B cell (primary cell): Measurements from ENCODE around the gene EXT2. TPM values are rescaled to one million over a fixed set of nuclear protein-coding genes. Genes with fewer than 3 reads are reported as not detected.

Experiments
- ATAC-seq: fragments of 200-7000 bp; cut with Tn5 transposase; one replicate; pipeline ENCODE4 v1.10.0; 2021; ENCODE audit warnings: low read depth, mild to moderate bottlenecking, moderate number of reproducible peaks, moderate library complexity
- CTCF ChIA-PET: fragments of 350-600 bp; sonication (Branson Sonifier 250); formaldehyde crosslinking; loops from one replicate; lab custom pipeline; 2021; ENCODE audit warnings: antibody characterized with exemption, inconsistent platforms; lab: Charles Lee
- POLR2A ChIA-PET: fragments of 350-600 bp; sonication (Branson Sonifier 250); formaldehyde crosslinking; loops from one replicate; lab custom pipeline; 2021; ENCODE audit warnings: antibody characterized with exemption; lab: Charles Lee
- DNase-seq: peaks from one replicate; pipeline ENCODE4 v3.0.0; 2013
- H2AFZ ChIP-seq: 2 replicates; pipeline ENCODE4 v1.6.1; 2012; ENCODE audit warnings: mild to moderate bottlenecking, low read depth, low read length; ENCODE audit not compliant: insufficient read depth, poor library complexity, severe bottlenecking
- H3K27ac ChIP-seq, 2 donors: 1 replicate in 1 of 2; 2 replicates in 1 of 2; pipeline ENCODE4 v1.5.1; 2012 to 2013; ENCODE audit warnings: low read length in 2 of 2, mild to moderate bottlenecking in 2 of 2, moderate library complexity in 1 of 2
- H3K27me3 ChIP-seq, 4 experiments: fragments of 200-600 bp in 1 of 4; sonication (generic) in 1 of 4; replicated peaks in 1 of 4; 1 replicate in 2 of 4; 2 replicates in 2 of 4; pipeline versions ENCODE4 v1.6.1 to v1.7.0; 2013 to 2016; ENCODE audit warnings: low read length in 3 of 4, mild to moderate bottlenecking in 2 of 4, mixed read lengths in 1 of 4, moderate library complexity in 1 of 4; ENCODE audit not compliant: insufficient read depth in 4 of 4, control insufficient read depth in 3 of 4; ENCODE audit errors: control extremely low read depth in 1 of 4
- H3K36me3 ChIP-seq, 2 experiments: replicated peaks in 1 of 2; 1 replicate in 1 of 2; 2 replicates in 1 of 2; pipeline versions ENCODE4 v1.6.1 to v1.7.1; 2013; ENCODE audit warnings: low read length in 1 of 2; ENCODE audit not compliant: insufficient read depth in 2 of 2, control insufficient read depth in 1 of 2; ENCODE audit errors: control extremely low read depth in 1 of 2, extremely low read depth in 1 of 2
- H3K4me1 ChIP-seq, 2 donors: fragments of 200-600 bp in 1 of 2; sonication (generic) in 1 of 2; 1 replicate in 1 of 2; 2 replicates in 1 of 2; pipeline versions ENCODE4 v1.5.1 to v1.6.1; 2013 to 2017; ENCODE audit warnings: low read length in 2 of 2; ENCODE audit not compliant: control insufficient read depth in 2 of 2, insufficient read depth in 2 of 2
- H3K4me2 ChIP-seq: replicated peaks from 2 replicates; pipeline ENCODE3; 2012; ENCODE audit warnings: mild to moderate bottlenecking, low read depth, low read length; ENCODE audit not compliant: poor library complexity, severe bottlenecking
- H3K4me3 ChIP-seq, 5 experiments: fragments of 200-600 bp in 1 of 5; sonication (generic) in 1 of 5; 1 replicate in 3 of 5; 2 replicates in 2 of 5; pipeline versions ENCODE4 v1.5.1 to v1.7.0; 2011 to 2016; ENCODE audit warnings: low read length in 4 of 5, mild to moderate bottlenecking in 4 of 5, low read depth in 2 of 5, control low read depth in 1 of 5, moderate library complexity in 1 of 5; ENCODE audit not compliant: insufficient read depth in 1 of 5; ENCODE audit errors: control extremely low read depth in 1 of 5, extremely low read depth in 1 of 5
- H3K79me2 ChIP-seq: fragments of 200-600 bp; sonication (generic); one replicate; pipeline ENCODE4 v1.6.0; 2016; ENCODE audit warnings: low read length; ENCODE audit not compliant: control insufficient read depth, insufficient read depth
- H3K9ac ChIP-seq: fragments of 200-600 bp; sonication (generic); 2 replicates; pipeline ENCODE4 v1.6.1; 2017; ENCODE audit warnings: mild to moderate bottlenecking, low read length, moderate library complexity
- H3K9me3 ChIP-seq, 3 donors: one replicate each; pipeline versions ENCODE4 v1.6.1 to v1.7.1; 2013; ENCODE audit warnings: low read length in 2 of 3; ENCODE audit not compliant: control insufficient read depth in 2 of 3, insufficient read depth in 1 of 3; ENCODE audit errors: control extremely low read depth in 1 of 3
- H4K20me1 ChIP-seq: 2 replicates; pipeline ENCODE4 v1.6.0; 2012; ENCODE audit warnings: mild to moderate bottlenecking, low read length; ENCODE audit not compliant: insufficient read depth, control insufficient read depth, poor library complexity, severe bottlenecking
- H3K27ac Mint-ChIP-seq: one replicate; pipeline ENCODE4 v1.8.0; 2021; ENCODE audit warnings: mixed read lengths
- H3K27me3 Mint-ChIP-seq: one replicate; pipeline ENCODE4 v1.8.0; 2021; ENCODE audit warnings: mixed read lengths
- H3K4me1 Mint-ChIP-seq: one replicate; pipeline ENCODE4 v1.8.0; 2021; ENCODE audit warnings: mixed read lengths
- H3K4me3 Mint-ChIP-seq: one replicate; pipeline ENCODE4 v1.8.0; 2021; ENCODE audit warnings: mixed read lengths
- H3K9me3 Mint-ChIP-seq: one replicate; pipeline ENCODE4 v1.8.0; 2022; ENCODE audit warnings: mixed read lengths; ENCODE audit not compliant: insufficient read depth
- CTCF ChIP-seq: fragments of 200-600 bp; IDR thresholded peaks from one replicate; pipeline ENCODE4 v1.8.0; 2022; ENCODE audit warnings: antibody characterized with exemption, mild to moderate bottlenecking
- EZH2 ChIP-seq: IDR thresholded peaks from 2 replicates; pipeline ENCODE4 v1.6.1; 2012; ENCODE audit warnings: borderline replicate concordance, low read depth, mild to moderate bottlenecking, moderate library complexity, low read length; ENCODE audit not compliant: insufficient read depth, poor library complexity, severe bottlenecking
- WGBS: methylation state at CpG from one replicate; pipeline ENCODE4 v1.1.5; 2013; ENCODE audit warnings: missing lambda C conversion rate; ENCODE audit not compliant: insufficient coverage; 5-methylcytosine and 5-hydroxymethylcytosine counted together
- intact Hi-C: fragments of 100-400 bp; cut with micrococcal nuclease; formaldehyde crosslinking; loops from one replicate; pipeline ENCODE4 v1.10.0; 2022
- polyA plus RNA-seq: library from polyadenylated mRNA; depleted of rRNA; stranded (reverse); fragments of >200 nt; gene quantifications from 2 replicates; pipeline ENCODE4 v1.2.3, GENCODE V29; 2012
- total RNA-seq, 2 donors: library from RNA; stranded (reverse); fragments of 120-200 nt in 1 of 2; gene quantifications; 1 replicate in 1 of 2; 2 replicates in 1 of 2; pipeline versions ENCODE4 v1.2.3 to v1.2.4, GENCODE V29; 2013 to 2022

The EXT2 gene
- total and polyA plus RNA-seq, 2 donors (not counting 1 experiment from before 2014, with no cell fraction given), result 11.0 to 27.8 TPM

GRCh38 chr11:44277196-44278090 is 182.0 kb downstream of the EXT2 start:
- no peak overlapping the region for H3K4me3 ChIP-seq
- H3K27ac ChIP-seq, result no peak overlapping the region
- ChIA-PET POLR2A (no interaction called here), CTCF (interaction anchor here (0.8 to 1.3 kb wide), 2 partner anchors 11 to 30 kb away, joined by 3 to 5 read pairs; no protein-coding TSS in a partner anchor)
- Mint-ChIP-seq H3K27ac (no peak overlapping the region), H3K27me3 (peaks cover 10% of the 10 kb centered on the region), H3K4me3 (no peak overlapping the region), H3K4me1 (no peaks in the 10 kb centered on the region), H3K9me3 (no peaks in the 10 kb centered on the region)
- no peak overlapping the region for H3K9ac ChIP-seq
- H2AFZ ChIP-seq, result no peak overlapping the region
- DNase-seq (no peak), ATAC-seq (no peak)
- H3K79me2 ChIP-seq, result no peaks in the 10 kb centered on the region
- H3K27me3 ChIP-seq, result peaks cover 0 to 3% (median 0%) of the 10 kb centered on the region in 4 experiments
- intact Hi-C loops, result no loop called here
- no peak for TF ChIP-seq EZH2
- TF ChIP-seq CTCF, result no peak
- WGBS, result 91% methylated on average over 18 of the region's 18 CpGs
- no peaks in the 10 kb centered on the region for H3K36me3 ChIP-seq
- no peak overlapping the region for H3K4me2 ChIP-seq
- H4K20me1 ChIP-seq, result no peaks in the 10 kb centered on the region
- H3K9me3 ChIP-seq, result peaks cover 0 to 2% (median 0%) of the 10 kb centered on the region in 3 donors
- no peaks in the 10 kb centered on the region for H3K4me1 ChIP-seq

GRCh38 chr11:44279483-44279882 is 184.0 kb downstream of the EXT2 start:
- H3K9me3 Mint-ChIP-seq, result no peaks in the 10 kb centered on the region
- Histone ChIP-seq H3K79me2 (no peaks in the 10 kb centered on the region), H3K9ac (no peak overlapping the region), H3K27me3 (peaks cover 0 to 3% (median 0%) of the 10 kb centered on the region in 4 experiments), H3K4me2 (no peak overlapping the region), H4K20me1 (no peaks in the 10 kb centered on the region), H3K4me1 (no peaks in the 10 kb centered on the region), H3K9me3 (no peaks in the 10 kb centered on the region), H3K27ac (no peak overlapping the region), H2AFZ (no peak overlapping the region), H3K36me3 (no peaks in the 10 kb centered on the region), H3K4me3 (no peak overlapping the region)
- 83% methylated on average over 3 of the region's 6 CpGs for WGBS
- DNase-seq (no peak), ATAC-seq (no peak)
- intact Hi-C loops, result no loop called here
- no peak for TF ChIP-seq EZH2
- no peak for TF ChIP-seq CTCF
- H3K27ac Mint-ChIP-seq, result no peak overlapping the region
- POLR2A ChIA-PET, result no interaction called here
- H3K4me3 Mint-ChIP-seq, result no peak overlapping the region
- H3K27me3 Mint-ChIP-seq, result peaks cover 9% of the 10 kb centered on the region
- CTCF ChIA-PET, result no interaction called here
- no peaks in the 10 kb centered on the region for H3K4me1 Mint-ChIP-seq
